Skeletal muscle satellite cell (primary cell): ENCODE measurements around the gene LMBR1.
"Not testable (repeated sequence)": the region's sequence is repeated elsewhere in the genome, so short reads cannot be mapped to it uniquely, and the experiment has no call there.

Experiments
- H3K27me3 ChIP-seq: 2 replicates; pipeline ENCODE4 v1.7.0; 2013; ENCODE audit warnings: low read length; ENCODE audit not compliant: control insufficient read depth, insufficient read depth
- H3K36me3 ChIP-seq: 2 replicates; pipeline ENCODE4 v1.7.0; 2013; ENCODE audit warnings: mild to moderate bottlenecking, control low read depth, low read length; ENCODE audit not compliant: insufficient read depth
- H3K4me1 ChIP-seq: 2 replicates; pipeline ENCODE4 v1.7.0; 2013; ENCODE audit warnings: low read length; ENCODE audit not compliant: control insufficient read depth, insufficient read depth
- H3K4me2 ChIP-seq: 2 replicates; pipeline ENCODE4 v1.7.0; 2013; ENCODE audit warnings: mild to moderate bottlenecking, low read length
- H3K4me3 ChIP-seq: 2 replicates; pipeline ENCODE4 v1.7.0; 2013; ENCODE audit warnings: low read length
- H3K9ac ChIP-seq: 2 replicates; pipeline ENCODE4 v1.7.0; 2013; ENCODE audit warnings: mild to moderate bottlenecking, low read depth, low read length, moderate library complexity
- H3K9me3 ChIP-seq: replicated peaks from 2 replicates; pipeline ENCODE4 v1.7.0; 2013; ENCODE audit warnings: mild to moderate bottlenecking, control low read depth, low read length

Gene LMBR1

DNA sequence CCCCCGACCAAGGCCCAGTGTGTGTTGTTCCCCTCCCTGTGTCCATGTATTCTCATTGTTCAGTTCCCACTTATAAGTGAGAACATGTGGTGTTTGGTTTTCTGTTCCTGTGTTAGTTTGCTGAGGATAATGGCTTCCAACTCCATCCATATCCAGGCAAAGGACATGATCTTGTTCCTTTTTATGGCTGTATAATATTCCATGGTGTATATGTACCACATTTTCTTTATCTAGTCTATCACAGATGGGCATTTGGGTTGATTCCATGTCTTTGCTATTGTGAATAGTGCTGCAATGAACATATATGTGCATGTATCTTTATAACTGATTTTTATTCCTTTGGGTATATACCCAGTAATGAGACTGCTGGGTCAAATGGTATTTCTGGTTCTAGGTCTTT is 191.2 kb downstream of the LMBR1 start:
- H3K27me3 ChIP-seq, H3K4me1 ChIP-seq, H3K4me3 ChIP-seq, H3K9ac ChIP-seq, H3K4me2 ChIP-seq, H3K36me3 ChIP-seq, H3K9me3 ChIP-seq: not testable (repeated sequence)

DNA sequence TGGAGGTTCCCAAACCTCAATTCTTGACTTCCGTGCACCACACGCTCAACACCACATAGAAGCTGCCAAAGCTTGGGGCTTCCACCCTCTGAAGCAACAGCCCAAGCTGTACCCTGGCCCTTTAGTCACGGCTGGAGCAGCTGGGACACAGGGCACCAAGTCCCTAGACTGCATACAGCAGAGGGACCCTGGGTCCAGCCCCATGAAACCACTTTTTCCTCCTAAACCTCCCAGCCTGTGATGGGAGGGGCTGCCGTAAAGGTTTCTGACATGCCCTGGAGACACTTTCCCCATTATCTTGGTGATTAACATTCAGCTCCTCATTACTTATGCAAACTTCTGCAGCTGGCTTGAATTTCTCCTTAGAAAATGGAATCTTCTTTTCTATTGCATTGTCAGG is 194.5 kb downstream of the LMBR1 start:
- H3K9me3 ChIP-seq, H3K4me2 ChIP-seq, H3K9ac ChIP-seq, H3K4me3 ChIP-seq, H3K27me3 ChIP-seq, H3K36me3 ChIP-seq, H3K4me1 ChIP-seq: not testable (repeated sequence)

DNA sequence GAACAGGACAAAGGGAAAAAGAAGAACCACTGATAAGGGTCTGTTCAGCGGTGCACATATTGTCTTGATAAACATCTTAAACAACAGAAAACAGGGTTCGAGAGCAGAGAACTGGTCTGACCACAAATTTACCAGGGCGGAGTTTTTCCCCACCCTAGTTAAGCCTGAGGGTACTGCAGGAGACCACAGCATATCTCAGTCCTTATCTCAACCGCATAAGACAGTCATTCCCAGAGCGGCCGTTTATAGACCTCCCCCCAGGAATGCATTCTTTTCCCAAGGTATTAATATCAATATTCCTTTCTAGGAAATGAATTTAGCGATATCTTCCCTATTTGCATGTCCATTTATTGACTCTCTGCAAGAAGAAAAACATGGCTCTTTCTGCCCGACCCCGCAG is 195.7 kb downstream of the LMBR1 start:
- not testable (repeated sequence) for H3K9me3 ChIP-seq, H3K36me3 ChIP-seq, H3K4me1 ChIP-seq, H3K4me2 ChIP-seq, H3K4me3 ChIP-seq, H3K27me3 ChIP-seq, H3K9ac ChIP-seq

DNA sequence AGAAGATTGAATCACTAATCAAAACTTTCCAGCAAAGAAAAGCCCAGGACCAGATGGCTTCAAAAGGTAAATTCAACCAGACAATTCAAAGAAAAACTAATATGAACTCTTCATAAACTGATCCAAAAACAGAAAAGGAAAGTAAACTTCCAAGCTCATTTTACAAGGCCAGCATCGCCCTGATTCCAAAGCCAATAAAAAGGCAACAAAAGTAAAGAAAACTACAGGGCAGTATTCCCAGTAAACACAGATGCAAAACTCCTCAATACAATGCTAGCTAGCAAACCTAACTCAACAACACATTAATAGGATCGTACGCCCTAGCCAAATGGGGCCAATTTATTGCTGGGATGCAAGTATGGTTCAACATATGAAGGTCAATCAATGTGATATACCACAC is 199.4 kb downstream of the LMBR1 start:
- Histone ChIP-seq H3K4me2 (no peak overlapping the region), H3K27me3 (no peaks in the 10 kb centered on the region), H3K36me3 (no peaks in the 10 kb centered on the region), H3K9me3 (no peaks in the 10 kb centered on the region), H3K4me1 (no peaks in the 10 kb centered on the region), H3K9ac (no peak overlapping the region), H3K4me3 (no peak overlapping the region)

DNA sequence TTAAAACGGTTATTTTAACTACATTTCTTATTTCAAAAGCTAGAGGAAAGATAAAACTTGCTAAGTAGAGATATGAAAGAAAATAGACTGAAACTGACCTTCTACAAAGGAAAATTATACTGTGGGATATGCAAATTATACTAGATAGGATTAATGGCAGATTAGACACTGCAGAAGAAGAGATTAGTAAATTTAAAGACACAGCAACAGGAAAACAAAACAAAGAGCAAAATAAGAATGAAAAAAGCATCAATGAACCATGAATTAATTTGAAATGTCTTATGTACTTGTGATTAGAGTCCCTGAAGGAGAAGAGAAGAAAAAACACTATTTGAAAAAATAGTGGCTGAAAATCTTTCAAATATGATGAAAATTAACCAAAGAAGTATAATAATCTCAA is 200.1 kb downstream of the LMBR1 start:
- H3K36me3 ChIP-seq, result no peaks in the 10 kb centered on the region
- H3K9me3 ChIP-seq, result no peaks in the 10 kb centered on the region
- no peaks in the 10 kb centered on the region for H3K4me1 ChIP-seq
- H3K9ac ChIP-seq, result no peak overlapping the region
- no peak overlapping the region for H3K4me2 ChIP-seq
- no peak overlapping the region for H3K4me3 ChIP-seq
- H3K27me3 ChIP-seq, result no peaks in the 10 kb centered on the region

DNA sequence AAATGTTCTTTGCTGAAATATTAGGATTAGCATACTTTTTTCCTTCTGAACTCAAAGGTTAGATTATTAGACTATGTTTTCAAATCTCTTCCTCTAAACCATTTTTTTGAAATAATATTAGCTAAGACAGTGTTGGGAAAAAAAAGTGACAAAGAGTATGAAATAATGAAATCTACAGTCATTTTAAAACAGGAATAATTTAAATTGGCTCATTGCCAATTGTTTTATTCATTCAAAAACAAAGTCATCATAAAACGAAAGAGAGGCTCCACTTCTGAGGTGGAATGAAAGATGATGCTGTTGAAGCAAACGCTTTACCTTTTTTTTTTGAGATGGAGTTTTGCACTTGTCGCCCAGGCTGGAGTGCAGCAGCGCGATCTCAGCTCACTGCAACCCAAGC is 201.2 kb downstream of the LMBR1 start:
- Histone ChIP-seq H3K4me1 (no peaks in the 10 kb centered on the region), H3K9ac (no peak overlapping the region), H3K27me3 (no peaks in the 10 kb centered on the region), H3K4me2 (no peak overlapping the region), H3K9me3 (no peaks in the 10 kb centered on the region), H3K36me3 (no peaks in the 10 kb centered on the region), H3K4me3 (no peak overlapping the region)

DNA sequence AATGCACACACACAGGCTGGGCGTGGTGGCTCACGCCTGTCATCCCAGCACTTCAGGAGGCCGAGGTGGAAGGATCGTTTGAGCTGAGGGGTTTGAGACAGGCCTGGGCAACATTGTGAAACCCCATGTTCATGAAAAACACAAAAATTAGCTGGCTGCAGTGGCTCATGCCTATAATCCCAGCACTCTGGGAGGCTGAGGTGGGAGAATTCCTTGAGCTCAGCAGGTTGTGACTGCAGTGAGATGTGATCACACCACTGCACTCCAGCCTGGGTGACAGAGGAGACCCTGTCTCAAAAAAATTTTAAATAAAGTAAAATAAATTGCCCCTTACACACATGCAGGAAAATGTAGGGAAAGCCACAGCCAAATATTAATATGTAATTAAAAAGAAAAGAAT is 208.3 kb downstream of the LMBR1 start:
- H3K9me3 ChIP-seq, result no peaks in the 10 kb centered on the region

DNA sequence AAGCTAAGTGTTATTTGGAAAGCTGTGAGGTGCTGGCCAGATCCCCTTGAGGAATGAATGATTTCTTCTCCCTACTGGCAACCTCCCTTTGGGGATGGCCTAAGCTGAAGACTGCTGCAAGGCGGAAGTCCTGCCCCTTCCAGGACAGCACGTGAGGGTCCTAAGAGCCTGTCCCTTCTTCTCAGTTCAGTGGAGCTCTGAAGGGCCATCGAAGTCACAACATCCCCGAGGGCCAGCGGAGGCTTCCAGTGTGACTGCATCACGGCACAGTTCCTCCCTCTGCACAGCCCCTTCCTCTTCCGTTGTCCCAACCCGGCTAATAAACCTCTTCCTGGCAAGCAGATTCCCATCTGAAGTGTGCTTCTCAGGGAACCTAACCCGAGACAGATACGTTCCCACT is 208.7 kb downstream of the LMBR1 start:
- no peak overlapping the region for H3K4me2 ChIP-seq
- peaks cover 4% of the 10 kb centered on the region for H3K36me3 ChIP-seq
- H3K4me1 ChIP-seq, result no peaks in the 10 kb centered on the region
- H3K27me3 ChIP-seq, result no peaks in the 10 kb centered on the region
- no peak overlapping the region for H3K9ac ChIP-seq
- no peaks in the 10 kb centered on the region for H3K9me3 ChIP-seq
- H3K4me3 ChIP-seq, result no peak overlapping the region

More for the DNA sequence above, 208.3 kb downstream of the LMBR1 start:
- Histone ChIP-seq H3K4me3 (no peak overlapping the region), H3K4me2 (no peak overlapping the region), H3K36me3 (no peaks in the 10 kb centered on the region), H3K4me1 (no peaks in the 10 kb centered on the region), H3K27me3 (no peaks in the 10 kb centered on the region), H3K9ac (no peak overlapping the region)

DNA sequence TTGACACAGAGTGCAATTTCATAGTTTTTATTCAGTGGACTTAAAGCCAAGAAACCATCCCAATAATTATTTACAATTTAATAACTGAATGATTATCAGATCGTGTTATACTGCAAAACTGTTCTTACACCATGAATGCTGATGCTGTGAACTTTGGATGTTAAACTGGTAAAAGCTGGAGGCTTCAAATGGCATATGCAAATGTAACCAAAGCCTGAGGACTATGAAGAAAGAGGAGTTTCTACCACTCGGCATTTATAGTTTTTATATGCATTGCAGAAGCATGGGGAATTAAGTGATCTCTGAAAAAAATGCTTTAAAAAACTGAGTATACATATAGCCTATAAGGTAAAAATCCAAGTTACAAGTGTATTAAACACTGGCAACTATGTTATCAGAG is 210.1 kb downstream of the LMBR1 start:
- H3K36me3 ChIP-seq, result peaks cover 8% of the 10 kb centered on the region
- no peaks in the 10 kb centered on the region for H3K27me3 ChIP-seq
- H3K4me3 ChIP-seq, result no peak overlapping the region

DNA sequence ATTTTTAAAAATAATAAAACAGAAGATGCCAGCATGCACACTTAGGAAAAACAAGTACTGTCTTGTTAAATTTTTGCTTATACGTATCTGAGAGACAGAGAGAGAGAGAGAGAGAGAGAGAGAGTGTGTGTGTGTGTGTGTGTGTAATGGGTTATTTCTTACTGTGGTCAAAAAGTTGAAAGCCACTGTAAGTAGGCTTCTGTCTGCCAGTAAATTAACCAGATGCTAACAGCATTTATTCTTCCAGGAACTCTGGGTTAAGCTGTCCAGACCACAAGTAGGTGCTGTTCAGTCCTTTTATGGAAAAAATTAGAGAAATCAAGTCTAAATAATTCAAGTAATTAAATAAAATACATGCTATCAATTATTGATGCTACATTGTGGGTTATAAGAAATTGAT is 212.7 kb downstream of the LMBR1 start:
- no peaks in the 10 kb centered on the region for H3K9me3 ChIP-seq
- no peak overlapping the region for H3K9ac ChIP-seq
- H3K4me1 ChIP-seq, result no peaks in the 10 kb centered on the region
- no peak overlapping the region for H3K4me3 ChIP-seq
- H3K4me2 ChIP-seq, result no peak overlapping the region
- H3K27me3 ChIP-seq, result no peaks in the 10 kb centered on the region
- H3K36me3 ChIP-seq, result peaks cover 8% of the 10 kb centered on the region

More for the DNA sequence above, 210.1 kb downstream of the LMBR1 start:
- Histone ChIP-seq H3K9me3 (no peaks in the 10 kb centered on the region), H3K9ac (no peak overlapping the region), H3K4me1 (no peaks in the 10 kb centered on the region), H3K4me2 (no peak overlapping the region)

DNA sequence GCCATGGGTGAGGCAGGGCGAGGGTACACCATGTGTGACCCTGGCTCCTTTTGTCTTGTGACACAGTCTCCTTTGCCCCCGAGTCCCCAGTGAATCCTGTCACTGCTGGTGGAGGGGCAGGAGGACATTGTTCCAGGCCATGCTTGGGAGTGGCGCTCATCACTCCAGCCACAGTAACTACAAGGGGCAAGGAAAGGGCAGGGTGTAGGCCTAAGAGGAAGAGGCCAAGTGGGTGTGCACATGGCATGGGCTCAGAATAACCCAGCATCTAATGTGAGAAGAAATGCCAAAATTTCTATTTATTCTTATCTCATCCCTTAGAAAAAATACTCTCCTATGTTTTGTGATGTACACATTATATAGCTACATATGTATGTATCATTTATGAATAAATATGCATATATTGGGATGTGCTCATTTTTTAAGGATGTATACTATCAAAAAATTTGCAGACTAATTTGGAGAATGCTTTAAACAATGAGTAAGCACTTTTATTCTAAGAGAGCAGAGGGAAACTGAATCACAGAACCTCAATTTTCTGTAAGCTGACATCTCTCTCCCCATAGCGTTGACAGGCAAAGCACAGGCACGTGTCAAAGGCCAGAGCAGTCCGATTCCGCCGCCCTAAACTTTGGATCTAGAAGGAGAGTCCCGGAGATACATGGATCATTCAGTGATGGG is 215.5 kb downstream of the LMBR1 start:
- Histone ChIP-seq H3K27me3 (no peaks in the 10 kb centered on the region), H3K4me2 (no peak overlapping the region), H3K4me1 (no peaks in the 10 kb centered on the region), H3K9ac (no peak overlapping the region), H3K4me3 (no peak overlapping the region), H3K9me3 (no peaks in the 10 kb centered on the region), H3K36me3 (peaks cover 8% of the 10 kb centered on the region)

DNA sequence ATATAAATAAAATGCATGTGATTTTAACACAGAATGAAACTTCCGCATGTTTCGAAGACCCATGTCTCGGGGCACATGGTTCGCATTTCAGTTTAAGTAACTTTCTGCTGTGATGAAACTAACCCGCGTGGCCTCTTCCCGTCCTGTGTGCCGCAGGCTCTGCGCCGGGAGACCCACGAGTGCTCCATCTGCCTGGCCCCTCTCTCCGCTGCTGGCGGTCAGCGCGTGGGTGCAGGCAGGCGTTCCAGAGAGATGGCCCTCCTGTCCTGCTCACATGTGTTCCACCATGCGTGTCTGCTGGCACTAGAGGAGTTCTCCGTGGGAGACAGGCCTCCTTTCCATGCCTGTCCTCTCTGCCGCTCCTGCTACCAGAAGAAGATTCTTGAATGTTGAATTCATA is 216.7 kb downstream of the LMBR1 start:
- Histone ChIP-seq H3K4me3 (no peak overlapping the region), H3K4me2 (no peak overlapping the region), H3K4me1 (no peaks in the 10 kb centered on the region), H3K9ac (no peak overlapping the region), H3K9me3 (no peaks in the 10 kb centered on the region), H3K36me3 (peaks cover 8% of the 10 kb centered on the region), H3K27me3 (no peaks in the 10 kb centered on the region)
